SH-SY5Y (cell line): ENCODE data around the gene SMR3B.

Experiments used
- GATA2 ChIP-seq: IDR thresholded peaks from 2 replicates; pipeline ENCODE4 v1.6.1; 2011; ENCODE audit warnings: mild to moderate bottlenecking, low read depth, low read length
- GATA3 ChIP-seq: IDR thresholded peaks from 2 replicates; pipeline ENCODE4 v1.6.1; 2011; ENCODE audit warnings: low read depth, mild to moderate bottlenecking, low read length, moderate library complexity

SMR3B gene

DNA sequence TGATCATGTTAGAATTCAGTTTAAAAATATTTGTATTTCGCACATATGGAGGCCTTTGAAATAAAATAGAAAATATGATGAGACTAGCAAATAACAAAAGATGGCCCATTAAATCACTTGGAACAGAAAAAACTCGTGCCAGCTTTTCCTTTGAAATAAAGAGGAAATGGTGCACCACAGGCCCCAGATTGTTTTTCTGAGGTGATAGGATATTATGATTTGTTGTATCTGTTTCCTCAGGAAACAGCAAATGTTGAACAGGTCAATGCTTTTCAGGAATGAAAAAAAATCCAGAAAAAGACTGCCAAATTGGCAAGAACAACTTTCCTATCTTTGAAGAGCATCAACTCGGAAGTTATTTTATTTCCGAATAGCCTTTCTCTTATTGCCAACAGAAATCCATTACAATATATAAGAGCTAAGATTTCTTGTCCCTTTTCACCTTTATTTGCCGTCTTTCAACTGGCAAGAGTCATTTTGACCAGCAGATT lies at the start of gene SMR3B:
SMR3B (plus strand) TSS at position 441 of the 491 bp plus-strand sequence. CDS start 1,380 bp downstream, outside the sequence.
- TF ChIP-seq GATA3 (no peak), GATA2 (no peak)

DNA sequence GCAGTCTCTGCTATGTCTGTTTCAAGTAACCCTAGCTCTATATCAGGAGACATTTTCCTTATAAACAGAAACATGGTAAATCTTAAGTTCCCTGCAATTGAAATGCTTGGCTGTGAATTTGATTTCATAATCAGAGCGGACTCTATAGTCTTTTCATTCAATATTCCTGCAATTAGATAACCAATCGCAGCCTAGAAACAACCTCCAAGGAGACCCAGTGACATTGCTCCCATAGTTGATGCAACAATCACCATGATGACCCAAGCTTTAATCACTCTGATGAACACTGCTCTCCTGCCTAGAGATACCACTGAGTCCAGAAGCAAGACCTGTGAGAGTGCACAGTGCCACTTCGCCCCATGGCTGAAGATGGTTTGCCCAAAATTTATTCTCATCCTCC lies 48.2 kb upstream of the SMR3B start, which contains the start of gene CABS1:
CABS1 (plus strand) TSS at position 301 of the 400 bp plus-strand sequence; CDS start at position 360, 59 bp downstream.
- TF ChIP-seq GATA2 = no peak
- no peak for TF ChIP-seq GATA3

DNA sequence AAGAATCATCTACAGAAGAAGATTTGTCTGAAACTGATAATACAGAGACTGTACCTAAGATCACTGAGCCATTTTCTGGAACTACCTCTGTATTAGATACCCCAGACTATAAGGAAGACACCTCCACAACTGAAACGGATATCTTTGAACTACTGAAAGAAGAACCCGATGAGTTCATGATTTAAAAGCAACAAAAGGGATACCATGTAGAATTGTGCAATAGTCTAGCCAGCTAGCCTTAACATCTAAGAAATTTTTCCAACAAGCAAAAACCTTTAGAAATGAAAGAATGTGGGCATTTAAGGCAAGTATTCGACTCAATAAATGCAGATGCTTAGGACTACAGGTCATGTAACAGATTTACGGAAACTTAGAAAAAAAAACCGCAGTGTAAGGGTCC lies 46.9 kb upstream of the SMR3B start:
- TF ChIP-seq GATA2 = no peak
- TF ChIP-seq GATA3 = no peak

DNA sequence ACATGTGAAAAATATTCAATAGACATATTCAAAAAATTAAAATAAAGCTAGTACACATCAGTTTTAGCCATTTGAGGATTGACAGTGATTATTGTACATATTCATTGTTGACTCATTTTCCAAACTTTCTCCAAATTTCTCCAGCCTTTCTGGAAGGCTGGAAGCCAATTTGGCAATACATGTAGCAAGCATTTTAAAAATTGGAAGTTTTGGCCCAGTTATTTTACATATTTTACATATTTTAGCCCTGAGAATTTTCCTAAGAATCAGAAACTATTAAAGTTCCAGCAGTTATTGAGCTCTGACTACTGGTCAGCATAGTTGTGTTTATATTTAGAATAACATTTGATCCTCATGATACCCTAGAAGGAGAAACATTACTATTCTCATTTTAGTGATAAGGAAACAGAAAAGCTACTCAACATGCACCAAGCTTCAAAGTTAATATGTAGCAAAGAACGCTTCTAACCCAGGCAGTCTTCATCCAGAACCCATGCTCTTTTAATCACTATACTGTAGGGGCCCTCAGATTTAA lies 45.0 kb upstream of the SMR3B start:
- no peak for TF ChIP-seq GATA3
- TF ChIP-seq GATA2 = no peak

DNA sequence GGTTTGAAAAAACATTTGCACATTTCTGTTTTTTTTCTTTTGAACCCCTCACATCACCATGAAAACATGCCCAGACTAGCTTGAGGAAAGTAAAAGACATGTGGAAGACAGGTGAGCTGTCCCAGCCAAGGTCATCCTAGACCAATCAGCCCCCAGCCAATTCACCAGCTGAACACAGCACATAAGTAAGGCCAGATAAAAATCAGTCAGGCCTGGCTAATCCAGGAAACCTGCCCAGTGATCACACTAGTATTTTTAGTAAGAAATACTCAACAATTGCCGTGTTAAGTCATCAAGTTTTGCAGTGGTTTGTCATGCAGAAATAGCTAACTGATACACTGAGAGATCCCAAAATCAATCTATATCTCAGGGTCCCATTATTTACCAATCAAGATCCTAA lies 26.7 kb upstream of the SMR3B start:
- TF ChIP-seq GATA3 = no peak
- TF ChIP-seq GATA2 = no peak

DNA sequence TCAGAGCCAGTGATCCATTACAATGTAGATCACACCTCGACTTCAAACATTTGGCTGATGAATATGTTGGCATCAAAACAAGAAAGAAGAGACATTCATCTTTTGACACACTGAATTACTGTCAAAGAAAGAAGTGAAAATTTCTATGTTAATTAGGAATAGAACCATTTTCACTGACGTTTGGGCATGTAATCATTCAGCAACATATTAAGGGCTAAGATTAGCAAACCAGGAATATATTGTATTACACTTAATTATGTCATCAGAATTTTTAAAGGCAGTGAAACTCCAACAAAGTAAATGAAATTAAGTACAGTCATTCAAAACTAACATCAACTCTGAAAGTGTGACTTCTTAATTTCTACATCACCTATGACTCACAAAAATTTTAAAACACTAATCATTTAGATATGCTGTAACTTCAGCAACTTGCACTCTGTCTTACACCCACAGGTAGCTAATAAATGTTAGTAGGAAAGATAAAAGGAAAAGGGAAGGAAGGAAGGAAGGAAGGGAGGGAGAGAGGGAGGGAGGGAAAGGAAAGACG lies 23.7 kb upstream of the SMR3B start:
- no peak for TF ChIP-seq GATA3
- TF ChIP-seq GATA2 = no peak

DNA sequence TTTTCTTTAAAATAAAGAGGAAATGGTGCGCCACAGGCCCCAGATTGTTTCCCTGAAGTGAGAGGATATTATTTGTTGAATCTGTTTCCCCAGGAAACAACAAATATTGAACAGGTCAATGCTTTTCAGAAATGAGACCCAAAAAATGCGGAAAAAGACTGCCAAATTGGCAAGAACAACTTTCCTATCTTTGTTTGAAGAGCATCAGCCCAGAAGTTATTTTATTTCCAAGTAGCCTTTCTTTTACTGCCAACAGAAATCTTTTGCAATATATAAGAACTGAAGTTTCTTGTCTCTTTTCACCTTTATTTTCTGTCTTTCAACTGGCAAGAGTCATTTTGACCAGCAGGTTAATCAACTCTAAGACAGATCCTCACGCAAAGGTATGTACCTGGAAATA lies 22.5 kb upstream of the SMR3B start, which contains the start of gene SMR3A:
SMR3A (plus strand) TSS at position 301 of the 400 bp plus-strand sequence. CDS start 1,356 bp downstream, outside the sequence.
- TF ChIP-seq GATA2 (no peak), GATA3 (no peak)

DNA sequence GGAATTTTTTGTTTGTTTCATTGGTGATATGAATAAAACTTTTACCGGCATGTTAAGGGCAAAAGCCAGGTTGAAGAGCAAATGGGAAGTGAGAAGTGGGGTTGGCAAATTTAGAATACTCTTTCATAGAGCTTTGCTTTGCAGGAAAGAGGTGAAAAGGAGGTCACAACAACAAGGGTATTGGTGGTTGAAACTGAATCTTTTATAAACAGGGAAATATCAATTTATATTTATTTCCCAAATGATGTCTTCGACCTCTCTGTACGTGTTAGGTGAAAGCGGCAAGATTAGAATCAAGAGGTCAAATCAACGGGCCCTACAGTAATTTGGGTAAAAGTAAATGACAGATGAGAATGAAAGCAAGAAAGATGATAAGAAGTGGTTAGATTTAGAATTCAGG lies 18.9 kb upstream of the SMR3B start:
- no peak for TF ChIP-seq GATA3
- no peak for TF ChIP-seq GATA2

DNA sequence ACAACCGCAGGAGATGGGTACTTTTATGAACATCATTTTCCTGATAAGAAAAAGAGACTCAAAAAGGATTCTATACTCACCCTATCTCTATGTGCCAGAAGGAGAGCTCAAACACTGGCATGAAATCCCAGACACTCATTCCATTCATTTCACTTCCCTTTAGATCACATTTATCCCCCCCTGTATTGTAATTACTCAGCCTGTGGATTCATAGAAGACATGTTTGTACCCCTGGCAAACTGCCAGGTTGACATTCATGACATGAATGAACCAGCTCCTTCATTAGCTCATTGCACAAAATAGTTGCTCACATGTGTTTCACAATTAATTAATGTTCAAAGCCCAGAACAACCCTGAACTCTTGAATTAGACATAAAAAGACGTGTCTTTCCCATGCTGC lies 17.5 kb upstream of the SMR3B start:
- TF ChIP-seq GATA2 (no peak), GATA3 (no peak)

DNA sequence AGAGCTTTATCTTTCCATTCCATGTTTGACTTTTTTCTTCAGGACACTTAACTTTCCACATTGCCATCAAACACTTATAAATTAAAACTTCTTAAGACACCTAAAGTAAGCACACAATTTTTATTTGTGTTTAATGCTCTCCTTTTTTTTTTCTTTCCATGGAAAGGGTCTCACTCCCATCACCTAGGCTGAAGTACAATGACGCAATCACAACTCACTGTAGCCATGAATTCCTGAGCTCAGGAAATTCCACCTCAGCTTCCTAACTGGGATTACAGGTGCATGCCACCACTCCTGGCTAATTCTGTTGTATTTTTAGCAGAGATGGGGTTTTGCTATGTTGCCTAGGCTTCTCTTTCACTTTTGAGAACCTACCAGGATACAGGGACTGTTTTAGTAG lies 15.1 kb upstream of the SMR3B start:
- TF ChIP-seq GATA2 (no peak), GATA3 (no peak)

DNA sequence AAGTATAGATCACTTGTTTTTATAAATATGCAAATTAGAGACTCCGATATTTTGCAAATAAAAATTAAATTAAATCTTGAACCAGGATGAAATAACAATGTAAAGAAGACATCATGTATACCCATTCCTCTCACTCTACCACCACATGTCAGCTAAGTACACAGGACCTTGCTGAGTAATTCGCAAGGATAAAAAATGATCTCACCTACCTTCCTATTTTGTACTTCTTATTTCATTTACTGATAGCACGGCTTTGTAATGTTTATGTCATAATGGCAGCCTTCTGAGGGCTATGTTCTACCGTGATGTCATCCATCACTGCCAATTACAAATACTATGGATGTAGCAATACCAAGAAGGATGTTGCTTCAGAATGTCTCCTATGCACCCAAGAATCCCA lies 10.9 kb upstream of the SMR3B start:
- no peak for TF ChIP-seq GATA3
- TF ChIP-seq GATA2 = no peak

DNA sequence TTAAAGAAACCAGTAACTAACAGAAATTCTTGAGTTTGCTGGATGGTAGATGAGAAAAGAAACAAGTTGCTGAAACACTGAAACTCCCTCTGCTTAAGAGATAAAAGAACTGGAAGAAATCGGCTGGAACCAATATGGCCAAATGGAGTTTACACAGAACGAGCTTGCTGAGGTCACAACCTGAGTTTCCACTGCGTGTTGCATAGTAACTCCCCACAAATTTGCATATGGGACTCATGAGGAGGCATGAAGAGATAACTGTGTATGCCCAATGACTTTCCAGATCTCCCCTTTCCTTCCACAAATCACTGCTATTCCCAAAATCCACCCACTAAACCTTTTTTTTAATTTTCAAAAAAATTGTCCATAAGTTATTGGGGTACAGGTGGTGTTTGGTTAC lies 10.2 kb upstream of the SMR3B start:
- TF ChIP-seq GATA2 (no peak), GATA3 (no peak)

DNA sequence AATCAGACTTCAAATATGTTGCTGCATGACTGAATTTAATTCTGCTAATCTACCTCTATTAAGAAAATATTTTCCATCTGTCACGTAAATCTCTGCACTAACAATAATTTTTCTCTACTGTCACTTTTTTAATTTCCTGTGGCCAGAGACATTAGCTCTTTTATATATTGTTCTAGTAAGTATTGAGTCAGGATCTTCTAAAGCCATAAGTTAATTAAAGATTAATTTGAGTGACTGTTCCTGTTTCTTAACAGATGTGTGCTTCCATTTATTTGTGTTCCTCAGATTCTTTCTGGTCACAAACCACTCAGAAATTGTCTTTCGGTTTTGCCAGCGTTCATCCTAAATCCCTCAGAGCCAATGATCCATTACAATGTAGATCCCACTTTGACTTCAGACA lies 2.4 kb upstream of the SMR3B start:
- TF ChIP-seq GATA3 = no peak
- TF ChIP-seq GATA2 = no peak

DNA sequence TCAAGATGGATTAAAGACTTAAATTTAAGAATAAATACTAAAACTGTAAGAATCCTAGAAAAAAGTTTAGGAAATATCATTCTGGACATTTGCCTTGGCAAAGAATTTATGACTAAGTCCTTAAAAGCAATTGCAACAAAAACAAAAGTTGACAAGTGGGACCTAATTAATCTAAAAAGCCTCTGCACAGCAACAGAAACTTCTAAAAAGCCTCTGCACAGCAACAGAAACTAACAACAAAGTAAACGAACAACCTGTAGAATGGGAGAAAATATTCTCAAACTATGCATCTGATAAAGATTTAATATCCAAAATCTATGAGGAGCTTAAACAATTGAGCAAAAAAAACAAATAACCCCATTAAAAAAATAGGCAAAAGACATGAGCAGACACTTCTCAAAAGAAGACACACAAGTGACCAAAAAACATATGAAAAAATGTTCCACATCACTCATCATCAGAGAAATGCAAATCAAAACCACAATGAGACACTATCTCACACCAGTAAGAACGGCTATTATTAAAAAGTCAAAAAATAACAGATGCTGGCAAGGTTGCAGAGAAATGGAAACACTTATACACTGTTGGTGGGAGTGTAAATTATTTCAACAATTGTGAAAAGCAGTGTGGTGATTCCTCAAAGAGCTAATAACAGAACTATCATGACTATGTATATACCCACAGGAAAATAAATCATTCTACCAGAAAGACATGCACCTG lies 9.3 kb downstream of the SMR3B start:
- no peak for TF ChIP-seq GATA2
- no peak for TF ChIP-seq GATA3

DNA sequence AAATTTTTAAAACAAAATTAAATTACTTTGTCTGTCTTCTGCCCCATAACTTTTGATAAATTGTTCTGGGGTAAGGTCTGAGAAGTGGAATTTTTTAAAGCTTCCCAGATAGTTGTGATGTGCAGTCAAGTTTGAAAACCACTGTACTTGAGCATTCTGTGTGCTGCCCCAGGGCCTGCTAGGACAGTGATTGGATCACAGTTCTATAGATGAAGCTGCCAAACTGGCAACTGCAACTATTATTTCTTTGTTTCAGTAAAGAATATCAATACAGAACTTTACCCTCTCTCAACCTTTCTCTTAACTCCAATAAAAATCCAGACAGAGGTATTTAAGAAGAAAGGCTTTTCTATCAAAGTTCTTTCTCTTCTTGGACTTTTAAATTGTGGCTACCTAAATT lies 14.6 kb downstream of the SMR3B start, which contains the start of gene OPRPN:
OPRPN (plus strand) TSS at position 361 of the 400 bp plus-strand sequence. CDS start 1,346 bp downstream, outside the sequence.
- TF ChIP-seq GATA2 (no peak), GATA3 (no peak)
